ENCODE measurements around the gene SLC38A11.

DNA sequence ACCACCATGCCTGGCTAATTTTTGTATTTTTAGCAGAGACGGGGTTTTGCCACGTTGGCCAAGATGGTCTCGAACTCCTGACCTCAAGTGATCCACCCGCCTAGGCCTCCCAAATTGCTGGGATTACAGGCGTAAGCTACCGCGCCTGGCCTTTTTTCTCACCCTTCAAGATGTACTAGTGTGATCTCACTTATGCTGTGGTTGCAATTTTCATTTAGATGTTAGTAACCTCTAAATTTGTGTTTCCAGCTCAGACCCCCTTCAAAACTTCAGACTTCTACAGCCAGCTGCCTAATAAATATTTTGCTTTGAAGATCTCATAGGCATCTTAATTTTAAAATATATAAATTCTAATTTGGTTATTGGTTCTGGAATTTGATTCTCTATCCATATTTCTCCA is 8.0 kb downstream of the SLC38A11 start:
- TF ChIP-seq EP300 (IDR thresholded peaks at IDR 0.05; ENCODE audit: borderline replicate concordance in 1 of 2, low read depth in 2 of 2, low read length in 2 of 2), result no peak
- TF ChIP-seq POLR2A (IDR thresholded peaks at IDR 0.05; ENCODE audit: control extremely low read depth in 1 of 2, low read depth in 2 of 2, low read length in 2 of 2), result no peak
- TF ChIP-seq, protein P1, sequence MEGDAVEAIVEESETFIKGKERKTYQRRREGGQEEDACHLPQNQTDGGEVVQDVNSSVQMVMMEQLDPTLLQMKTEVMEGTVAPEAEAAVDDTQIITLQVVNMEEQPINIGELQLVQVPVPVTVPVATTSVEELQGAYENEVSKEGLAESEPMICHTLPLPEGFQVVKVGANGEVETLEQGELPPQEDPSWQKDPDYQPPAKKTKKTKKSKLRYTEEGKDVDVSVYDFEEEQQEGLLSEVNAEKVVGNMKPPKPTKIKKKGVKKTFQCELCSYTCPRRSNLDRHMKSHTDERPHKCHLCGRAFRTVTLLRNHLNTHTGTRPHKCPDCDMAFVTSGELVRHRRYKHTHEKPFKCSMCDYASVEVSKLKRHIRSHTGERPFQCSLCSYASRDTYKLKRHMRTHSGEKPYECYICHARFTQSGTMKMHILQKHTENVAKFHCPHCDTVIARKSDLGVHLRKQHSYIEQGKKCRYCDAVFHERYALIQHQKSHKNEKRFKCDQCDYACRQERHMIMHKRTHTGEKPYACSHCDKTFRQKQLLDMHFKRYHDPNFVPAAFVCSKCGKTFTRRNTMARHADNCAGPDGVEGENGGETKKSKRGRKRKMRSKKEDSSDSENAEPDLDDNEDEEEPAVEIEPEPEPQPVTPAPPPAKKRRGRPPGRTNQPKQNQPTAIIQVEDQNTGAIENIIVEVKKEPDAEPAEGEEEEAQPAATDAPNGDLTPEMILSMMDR (IDR thresholded peaks at IDR 0.05; ENCODE audit: control extremely low read depth in 1 of 3, insufficient read depth in 1 of 3, low read depth in 1 of 3, low read length in 3 of 3), result no peak
- TF ChIP-seq POLR2AphosphoS5 (IDR thresholded peaks at IDR 0.05; ENCODE audit: low read depth, low read length), result no peak
- TF ChIP-seq SP1 (IDR thresholded peaks at IDR 0.05; ENCODE audit: low read depth, low read length), result no peak

Data from H1 (cell line).